GM23248 (cell line): ENCODE data around the gene WDR87. TPM values are rescaled to one million over a fixed set of nuclear protein-coding genes. Genes with fewer than 3 reads are reported as not detected.

ENCODE experiments used
- DNase-seq: peaks from one replicate; pipeline ENCODE4 v3.0.0-alpha.2; 2015
- H2AFZ ChIP-seq: fragments of 200-600 bp; sonication (generic); 2 replicates; pipeline ENCODE4 v1.6.1; 2016; ENCODE audit warnings: antibody characterized with exemption
- H3F3A ChIP-seq: fragments of 200-600 bp; sonication (generic); 2 replicates; pipeline ENCODE4 v1.6.1; 2016; ENCODE audit warnings: mild to moderate bottlenecking, antibody characterized with exemption, mixed run types; ENCODE audit not compliant: insufficient read depth
- H3K27ac ChIP-seq: fragments of 200-600 bp; sonication (generic); 2 replicates; pipeline ENCODE4 v1.5.1; 2016; ENCODE audit warnings: mild to moderate bottlenecking
- H3K27me3 ChIP-seq: fragments of 200-600 bp; sonication (generic); replicated peaks from 2 replicates; pipeline ENCODE4 v1.6.1; 2016; ENCODE audit warnings: mild to moderate bottlenecking; ENCODE audit not compliant: insufficient read depth
- H3K36me3 ChIP-seq: fragments of 200-600 bp; sonication (generic); 2 replicates; pipeline ENCODE4 v1.6.1; 2016; ENCODE audit warnings: low read depth, mild to moderate bottlenecking
- H3K4me1 ChIP-seq: fragments of 200-600 bp; sonication (generic); 2 replicates; pipeline ENCODE4 v1.6.1; 2016; ENCODE audit warnings: mild to moderate bottlenecking; ENCODE audit not compliant: insufficient read depth
- H3K4me2 ChIP-seq: fragments of 200-600 bp; sonication (generic); one replicate; pipeline ENCODE4 v1.6.1; 2016; ENCODE audit warnings: mild to moderate bottlenecking; ENCODE audit not compliant: unreplicated experiment
- H3K4me3 ChIP-seq: fragments of 200-600 bp; sonication (generic); 2 replicates; pipeline ENCODE4 v1.5.1; 2016; ENCODE audit warnings: mild to moderate bottlenecking
- H3K79me2 ChIP-seq: fragments of 200-600 bp; sonication (generic); 2 replicates; pipeline ENCODE4 v1.6.1; 2016; ENCODE audit warnings: mild to moderate bottlenecking; ENCODE audit not compliant: insufficient read depth
- H3K9ac ChIP-seq: fragments of 200-600 bp; sonication (generic); 2 replicates; pipeline ENCODE4 v1.6.1; 2016; ENCODE audit warnings: mild to moderate bottlenecking
- H3K9me2 ChIP-seq: fragments of 200-600 bp; sonication (generic); 2 replicates; pipeline ENCODE4 v1.6.1; 2016; ENCODE audit warnings: mixed run types, mild to moderate bottlenecking, moderate library complexity; ENCODE audit not compliant: insufficient read depth
- H3K9me3 ChIP-seq: fragments of 200-600 bp; sonication (generic); one replicate; pipeline ENCODE4 v1.6.1; 2017; ENCODE audit warnings: low read depth
- H4K20me1 ChIP-seq: fragments of 200-600 bp; sonication (generic); 2 replicates; pipeline ENCODE4 v1.6.0; 2016; ENCODE audit not compliant: insufficient read depth
- EZH2 ChIP-seq: fragments of 200-600 bp; sonication (generic); IDR thresholded peaks from 2 replicates; pipeline ENCODE4 v1.6.1; 2018; ENCODE audit warnings: antibody characterized with exemption, mild to moderate bottlenecking; ENCODE audit not compliant: insufficient read depth, poor library complexity, severe bottlenecking
- EZH2phosphoT487 ChIP-seq: fragments of 200-600 bp; sonication (generic); IDR thresholded peaks from 2 replicates; pipeline ENCODE4 v1.6.1; 2018; ENCODE audit warnings: antibody characterized with exemption, moderate library complexity, mild to moderate bottlenecking, low read depth; ENCODE audit not compliant: insufficient read depth
- WGBS, 2 experiments: methylation state at CpG; one replicate each; pipeline ENCODE4 v1.1.6; 2015 to 2017; ENCODE audit warnings: low lambda C conversion rate in 2 of 2, low coverage in 1 of 2; ENCODE audit errors: missing lambda C conversion rate in 2 of 2; 5-methylcytosine and 5-hydroxymethylcytosine counted together
- in situ Hi-C: fragments of 300-500 bp; cut with MboI; formaldehyde crosslinking; loops from 2 replicates; pipeline ENCODE4 v1.15.0; 2020
- polyA plus RNA-seq: library from polyadenylated mRNA; unstranded; fragments of >200 nt; fragmentation: Nextera tagmentation; extraction: Ambion mirVana; gene quantifications from 2 replicates; pipeline ENCODE4 v1.2.1, GENCODE V29; 2016
- total RNA-seq: library from RNA; depleted of rRNA; stranded (reverse); fragments of >200 nt; shearing (Covaris generic); gene quantifications from 2 replicates; pipeline ENCODE4 v1.2.3, GENCODE V29; 2014; rRNA removed

WDR87 gene
- total and polyA plus RNA-seq, 2 experiments from 2014 or later: not detected

- no peaks in the 10 kb centered on the region for H3K9me2 ChIP-seq
- in situ Hi-C loops: no loop called here
- no peaks in the 10 kb centered on the region for H3K27me3 ChIP-seq
- H2AFZ ChIP-seq: no peak overlapping the region
- H3K9me3 ChIP-seq: no peaks in the 10 kb centered on the region
- H3K4me1 ChIP-seq: no peaks in the 10 kb centered on the region
- no peak overlapping the region for H3K4me2 ChIP-seq
- TF ChIP-seq EZH2phosphoT487 (no peak), EZH2 (no peak)
- no peak for DNase-seq
- H3F3A ChIP-seq: no peaks in the 10 kb centered on the region
- WGBS, 2 experiments: 35 to 43% methylated on average over 3 of the region's 3 CpGs
- H3K9ac ChIP-seq: no peak overlapping the region
- H4K20me1 ChIP-seq: no peaks in the 10 kb centered on the region
- no peak overlapping the region for H3K4me3 ChIP-seq
- no peaks in the 10 kb centered on the region for H3K79me2 ChIP-seq
- H3K36me3 ChIP-seq: no peaks in the 10 kb centered on the region
- H3K27ac ChIP-seq: no peak overlapping the region
Observed at GRCh38 chr19:37864501-37864900, 41.9 kb downstream of the WDR87 start.

DNA sequence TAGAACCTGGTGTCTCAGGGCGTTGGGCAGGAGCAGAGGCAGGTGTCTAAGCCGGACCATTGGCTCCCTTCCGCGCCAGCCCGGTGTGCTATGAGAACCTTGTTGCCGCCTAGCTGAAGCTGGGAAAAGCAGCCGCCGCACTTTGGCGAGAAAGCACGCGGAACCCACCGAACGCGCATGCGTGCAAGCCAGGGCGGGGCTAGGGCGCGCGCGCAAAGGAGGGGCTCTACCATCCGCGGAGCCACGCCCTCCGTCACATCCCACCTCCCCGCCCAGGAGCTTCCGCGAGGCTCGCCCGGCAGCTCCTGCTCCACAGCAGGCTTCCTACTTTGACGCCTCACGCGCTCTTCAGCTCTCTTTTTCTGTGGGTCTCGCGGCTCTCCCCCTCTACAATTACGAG is 51.3 kb downstream of the WDR87 start:
- WGBS, 2 experiments: 30 to 40% methylated on average over 31 to 35 of the region's 35 CpGs
- Histone ChIP-seq H3K27ac (no peak overlapping the region), H3K27me3 (no peaks in the 10 kb centered on the region), H3K9me2 (no peaks in the 10 kb centered on the region), H3K79me2 (no peaks in the 10 kb centered on the region), H3K4me3 (no peak overlapping the region), H3F3A (no peaks in the 10 kb centered on the region), H3K36me3 (no peaks in the 10 kb centered on the region), H3K4me1 (no peaks in the 10 kb centered on the region), H4K20me1 (no peaks in the 10 kb centered on the region), H3K9me3 (no peaks in the 10 kb centered on the region), H2AFZ (no peak overlapping the region), H3K9ac (no peak overlapping the region), H3K4me2 (no peak overlapping the region)
- peak; percentile 4 for DNase-seq
- no peak for TF ChIP-seq EZH2
- TF ChIP-seq EZH2phosphoT487: no peak
- in situ Hi-C loops: no loop called here

DNA sequence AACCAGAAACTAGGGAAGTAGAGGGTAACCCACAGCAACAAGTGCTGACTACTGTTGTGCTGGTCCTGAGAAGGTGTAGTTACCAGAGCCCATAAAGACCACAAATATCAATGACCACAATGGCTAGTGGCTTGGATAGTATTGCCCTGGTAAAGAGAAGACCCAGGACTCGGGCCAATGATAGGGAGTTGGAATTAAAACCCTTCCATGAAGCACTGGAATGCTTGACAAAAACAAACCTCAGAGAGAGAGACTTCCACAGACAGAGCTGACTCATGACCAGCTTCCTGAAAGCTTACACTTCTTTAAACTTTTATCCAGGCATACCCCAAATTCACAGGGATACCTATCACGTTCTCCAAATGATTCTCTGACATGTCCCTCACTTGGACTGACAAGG is 60.5 kb downstream of the WDR87 start:
- no peak overlapping the region for H2AFZ ChIP-seq
- H3K9me2 ChIP-seq: no peaks in the 10 kb centered on the region
- H3K79me2 ChIP-seq: no peaks in the 10 kb centered on the region
- H3F3A ChIP-seq: no peaks in the 10 kb centered on the region
- H3K36me3 ChIP-seq: no peaks in the 10 kb centered on the region
- DNase-seq: peak; percentile 3
- TF ChIP-seq EZH2phosphoT487: no peak
- no peak for TF ChIP-seq EZH2
- no peaks in the 10 kb centered on the region for H3K27me3 ChIP-seq
- H3K9me3 ChIP-seq: no peaks in the 10 kb centered on the region
- in situ Hi-C loops: no loop called here
- no peak overlapping the region for H3K4me2 ChIP-seq
- H3K9ac ChIP-seq: no peak overlapping the region
- no peaks in the 10 kb centered on the region for H3K4me1 ChIP-seq
- no peak overlapping the region for H3K4me3 ChIP-seq
- 21 to 22% methylated on average over 2 of the region's 2 CpGs for WGBS, 2 experiments
- no peaks in the 10 kb centered on the region for H4K20me1 ChIP-seq
- H3K27ac ChIP-seq: no peak overlapping the region

Other genes with a start within 250 kb of the WDR87 start
- 2.4 and 3.7 TPM in 2 replicates for gene ZNF607, start 186.8 kb downstream of the WDR87 start, total RNA-seq
- gene ZNF607, start 186.8 kb downstream of the WDR87 start, polyA plus RNA-seq: 2.2 and 2.7 TPM in 2 replicates
- gene ZNF573, start 127.0 kb downstream of the WDR87 start, total RNA-seq: 3.3 and 4.2 TPM in 2 replicates
- gene ZNF573, start 127.0 kb downstream of the WDR87 start, polyA plus RNA-seq: 4.5 and 5.2 TPM in 2 replicates
- 12.1 and 34.3 TPM in 2 replicates for gene SIPA1L3, start 614 bp upstream of the WDR87 start, total RNA-seq
- gene SIPA1L3, start 614 bp upstream of the WDR87 start, polyA plus RNA-seq: 2.6 and 3.7 TPM in 2 replicates